GM19351 (cell line): Measurements from ENCODE around the gene IL16.
"Not testable (repeated sequence)": the region's sequence is repeated elsewhere in the genome, so short reads cannot be mapped to it uniquely, and the experiment has no call there.

Experiments
- ATAC-seq: cut with Tn5 transposase; IDR thresholded peaks from one replicate; pipeline ENCODE4 v1.9.1; 2021; ENCODE audit warnings: mild to moderate bottlenecking, moderate library complexity; ENCODE audit not compliant: unreplicated experiment

IL16 gene

GRCh38 chr15:81331600-81331999 lies 134.9 kb downstream of the IL16 start:
- no peak for ATAC-seq

- ATAC-seq, result no peak
These were observed 135.6 kb downstream of the IL16 start for GRCh38 chr15:81332326-81332725.

- no peak for ATAC-seq
These were observed 136.7 kb downstream of the IL16 start for GRCh38 chr15:81333363-81333762.

- ATAC-seq, result no peak
These were observed 138.2 kb downstream of the IL16 start for GRCh38 chr15:81334768-81335435.

GRCh38 chr15:81335631-81336030 lies 139.0 kb downstream of the IL16 start:
- no peak for ATAC-seq

- ATAC-seq, result no peak
These were observed 139.9 kb downstream of the IL16 start for GRCh38 chr15:81336568-81336967.

- ATAC-seq, result no peak
These were observed 140.6 kb downstream of the IL16 start for GRCh38 chr15:81337241-81337640.

- ATAC-seq, result no peak
These were observed 141.1 kb downstream of the IL16 start for GRCh38 chr15:81337713-81338157.

GRCh38 chr15:81338170-81339007 lies 141.7 kb downstream of the IL16 start:
- no peak for ATAC-seq

- no peak for ATAC-seq
These were observed 142.6 kb downstream of the IL16 start for GRCh38 chr15:81339321-81339720.

- no peak for ATAC-seq
These were observed 143.2 kb downstream of the IL16 start for GRCh38 chr15:81339851-81340250.

GRCh38 chr15:81341351-81341750 lies 144.7 kb downstream of the IL16 start:
- ATAC-seq, result no peak

GRCh38 chr15:81343371-81343770 lies 146.7 kb downstream of the IL16 start:
- no peak for ATAC-seq

- no peak for ATAC-seq
These were observed 149.9 kb downstream of the IL16 start for GRCh38 chr15:81346611-81347010.

GRCh38 chr15:81347910-81348309 lies 151.2 kb downstream of the IL16 start:
- no peak for ATAC-seq

GRCh38 chr15:81348691-81349090 lies 152.0 kb downstream of the IL16 start:
- ATAC-seq, result not testable (repeated sequence)

GRCh38 chr15:81349271-81349670 lies 152.6 kb downstream of the IL16 start:
- no peak for ATAC-seq

- ATAC-seq, result no peak
These were observed 155.0 kb downstream of the IL16 start for GRCh38 chr15:81351651-81352050.

GRCh38 chr15:81356252-81356651 lies 159.6 kb downstream of the IL16 start:
- ATAC-seq, result no peak

- no peak for ATAC-seq
These were observed 160.6 kb downstream of the IL16 start for GRCh38 chr15:81357180-81357686.

GRCh38 chr15:81358248-81358647 lies 161.6 kb downstream of the IL16 start:
- ATAC-seq, result no peak

GRCh38 chr15:81360491-81360890 lies 163.8 kb downstream of the IL16 start:
- no peak for ATAC-seq
